GM18909 (cell line): Measurements from ENCODE around the gene OXSR1.
"Not testable (repeated sequence)": the region's sequence is repeated elsewhere in the genome, so short reads cannot be mapped to it uniquely, and the experiment has no call there.

Experiments
- ATAC-seq: cut with Tn5 transposase; IDR thresholded peaks from one replicate; pipeline ENCODE4 v1.9.1; 2021; ENCODE audit warnings: mild to moderate bottlenecking; ENCODE audit not compliant: unreplicated experiment, poor library complexity

The OXSR1 gene

GRCh38 chr3:38141173-38141951, 24.0 kb upstream of the OXSR1 start:
- ATAC-seq = no peak

GRCh38 chr3:38141952-38142273, 23.4 kb upstream of the OXSR1 start:
- no peak for ATAC-seq

DNA sequence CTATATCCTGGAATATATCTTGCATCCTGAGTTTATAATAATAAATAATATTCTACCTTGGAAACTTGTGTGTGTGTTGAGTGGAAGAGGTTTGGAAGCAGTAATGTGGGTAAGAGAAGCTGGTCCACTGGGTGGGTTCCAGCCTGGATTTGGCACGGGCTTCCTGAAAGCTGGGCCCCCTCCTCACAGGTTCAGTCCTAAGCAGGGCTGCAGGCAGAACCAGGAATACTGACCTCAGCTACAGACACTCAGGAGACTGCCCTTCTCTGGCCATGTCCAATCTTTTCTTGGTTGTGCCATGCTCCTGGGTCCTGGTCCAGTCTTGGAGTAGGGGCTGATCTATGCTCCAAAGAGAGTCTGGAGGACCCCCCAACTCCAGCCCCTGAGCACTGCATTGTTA, 22.4 kb upstream of the OXSR1 start:
- no peak for ATAC-seq

DNA sequence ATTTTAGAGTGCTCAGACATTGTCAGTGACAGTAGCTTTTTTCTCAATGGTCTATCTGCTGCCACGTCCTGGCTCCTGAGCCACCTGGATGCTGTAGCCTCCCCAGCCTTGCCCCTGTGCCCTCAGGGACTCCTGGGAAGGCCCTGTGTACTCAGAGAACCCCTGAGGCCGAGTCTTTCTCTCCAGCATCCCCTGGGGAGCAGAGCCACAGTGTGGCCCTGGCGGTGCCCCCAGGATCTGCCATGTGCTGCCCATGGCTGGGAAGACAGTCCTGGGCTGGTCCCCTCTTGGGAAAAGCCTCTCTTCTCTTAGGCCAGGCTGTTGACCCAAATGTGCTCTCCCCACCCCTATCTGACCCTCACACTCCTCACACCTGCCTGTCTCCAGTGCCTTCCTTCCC, 21.8 kb upstream of the OXSR1 start:
- ATAC-seq = no peak

DNA sequence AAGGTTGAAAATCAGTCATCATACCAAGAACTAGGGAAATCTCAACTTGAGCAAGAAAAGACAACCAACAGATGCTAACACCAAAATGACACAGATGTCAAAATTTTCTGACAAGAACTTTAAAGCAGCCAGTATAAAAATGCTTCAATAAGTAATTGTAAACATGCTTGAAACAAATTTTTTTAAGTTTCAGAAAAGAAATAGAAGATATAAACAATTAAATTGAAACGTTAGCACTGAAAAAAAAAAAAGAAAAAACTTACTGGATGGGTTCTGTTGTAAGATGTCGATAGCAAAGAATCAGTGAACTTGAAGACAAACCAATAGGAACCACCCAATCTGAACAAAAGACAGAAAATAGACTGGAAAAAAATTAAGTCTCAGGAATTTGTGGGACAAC, 18.8 kb upstream of the OXSR1 start:
- ATAC-seq = no peak

- no peak for ATAC-seq
Observed at GRCh38 chr3:38147421-38147820, 17.9 kb upstream of the OXSR1 start.

DNA sequence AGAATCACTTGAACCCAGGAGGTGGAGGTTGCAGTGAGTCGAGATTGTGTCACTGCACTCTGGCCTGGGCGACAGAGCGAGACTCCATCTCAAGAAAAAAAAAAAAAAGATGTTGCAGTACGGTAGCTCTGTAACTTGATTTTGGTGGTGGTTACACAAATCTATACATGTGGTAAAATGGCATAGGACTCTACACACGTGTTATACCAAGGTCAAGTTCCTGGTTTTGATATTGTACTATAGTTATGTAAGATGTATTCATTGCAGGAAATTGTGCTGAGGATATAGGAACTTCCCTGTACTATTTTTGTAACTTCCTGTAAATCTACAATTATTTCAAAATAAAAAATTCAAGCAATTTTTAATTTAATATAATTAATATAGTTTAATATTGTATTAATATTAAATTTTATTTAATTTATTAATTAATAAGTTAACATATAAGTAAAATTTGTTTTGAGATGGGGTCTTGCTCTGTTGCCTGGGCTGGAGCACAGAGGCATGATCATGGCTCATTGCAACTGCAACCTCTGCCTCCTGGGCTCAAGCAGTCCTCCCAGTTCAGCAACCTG, 16.9 kb upstream of the OXSR1 start:
- ATAC-seq = no peak

DNA sequence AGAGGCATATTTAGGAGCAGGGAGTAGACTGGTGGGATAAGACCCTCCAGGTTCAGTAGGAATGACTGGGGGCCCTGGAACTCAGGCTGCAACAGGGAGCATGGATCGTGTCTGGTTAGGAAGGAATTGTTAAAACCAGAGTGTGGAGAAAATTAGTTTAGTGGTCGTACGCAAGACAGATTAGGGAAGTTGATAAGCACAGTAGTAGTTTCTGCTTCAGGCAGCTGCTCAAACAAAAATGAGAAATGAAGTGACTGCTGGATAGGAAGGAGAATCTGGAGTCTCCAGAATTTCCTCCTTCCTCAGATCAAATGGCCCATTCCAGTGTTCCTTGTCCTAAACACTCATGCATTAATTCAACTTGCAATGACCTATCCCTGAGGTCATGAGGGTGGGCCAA, 15.6 kb upstream of the OXSR1 start:
- no peak for ATAC-seq

- ATAC-seq = no peak
Observed at GRCh38 chr3:38150780-38151528, 14.4 kb upstream of the OXSR1 start.

DNA sequence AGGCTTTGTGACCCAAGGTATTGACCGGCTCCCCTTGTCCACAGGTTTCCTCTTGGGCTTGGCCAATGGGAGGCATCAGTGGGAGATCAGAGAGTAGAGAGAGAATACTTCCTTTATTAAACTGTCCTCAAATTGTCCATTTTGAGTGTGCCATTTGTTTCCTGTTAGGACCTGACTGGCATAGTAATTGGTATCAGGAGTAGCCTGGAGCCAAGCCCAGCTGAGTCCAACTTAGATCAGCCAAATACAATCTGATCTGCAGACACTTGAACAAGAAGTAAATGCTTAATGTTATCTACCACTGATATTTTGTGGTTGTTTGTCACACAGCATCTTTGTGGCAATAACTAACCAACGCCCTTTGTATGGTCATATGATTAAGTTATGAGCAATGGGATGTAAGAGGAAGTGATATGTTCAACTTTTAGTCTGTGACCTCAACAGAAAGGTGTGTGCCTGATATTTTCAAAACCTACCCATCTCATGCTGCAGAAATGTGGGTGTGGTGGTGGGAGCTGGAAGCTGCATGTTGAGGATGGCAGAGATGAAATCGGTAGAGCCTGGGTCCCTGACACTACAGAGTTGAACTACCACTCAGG, 13.6 kb upstream of the OXSR1 start:
- ATAC-seq = no peak

DNA sequence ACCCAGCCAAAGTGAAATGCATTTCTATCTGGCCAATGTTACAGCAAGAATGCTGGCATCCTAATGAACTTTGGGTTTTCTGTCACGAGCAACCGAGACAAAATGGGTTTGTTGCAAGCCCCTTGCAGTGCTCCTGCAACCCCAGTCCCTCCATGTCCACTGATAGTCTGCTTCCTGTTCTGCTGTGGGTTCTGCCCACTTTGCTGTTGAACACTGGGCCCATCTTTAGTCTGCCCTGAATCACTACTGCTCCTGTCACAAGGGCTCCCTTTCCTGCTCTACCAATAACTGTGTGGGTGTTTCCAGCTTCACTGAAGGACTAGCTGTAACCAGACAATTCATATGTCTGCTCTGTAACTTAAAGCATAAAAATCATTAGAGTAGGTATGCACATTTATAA, 12.7 kb upstream of the OXSR1 start:
- no peak for ATAC-seq

DNA sequence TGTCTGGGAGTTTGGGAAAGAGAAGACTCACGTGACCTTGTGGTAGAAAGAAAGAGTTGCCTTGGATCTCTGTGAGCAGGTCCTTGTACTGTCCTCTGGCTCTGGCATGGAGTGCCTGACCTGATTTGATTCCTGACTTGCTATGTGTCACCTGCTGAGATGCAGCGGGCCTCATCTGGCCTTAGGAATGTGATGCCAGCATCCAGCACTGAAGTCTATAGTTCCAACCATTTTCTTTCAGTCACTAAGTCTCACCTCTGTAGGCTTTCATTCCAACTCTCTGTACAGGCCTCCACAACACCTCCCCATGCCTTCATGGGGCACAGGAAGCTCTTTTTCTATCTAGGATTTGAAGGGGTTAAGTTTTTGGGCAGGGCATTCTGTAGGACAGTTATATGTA, 12.1 kb upstream of the OXSR1 start:
- no peak for ATAC-seq

GRCh38 chr3:38154033-38154494, 11.3 kb upstream of the OXSR1 start:
- ATAC-seq = no peak

DNA sequence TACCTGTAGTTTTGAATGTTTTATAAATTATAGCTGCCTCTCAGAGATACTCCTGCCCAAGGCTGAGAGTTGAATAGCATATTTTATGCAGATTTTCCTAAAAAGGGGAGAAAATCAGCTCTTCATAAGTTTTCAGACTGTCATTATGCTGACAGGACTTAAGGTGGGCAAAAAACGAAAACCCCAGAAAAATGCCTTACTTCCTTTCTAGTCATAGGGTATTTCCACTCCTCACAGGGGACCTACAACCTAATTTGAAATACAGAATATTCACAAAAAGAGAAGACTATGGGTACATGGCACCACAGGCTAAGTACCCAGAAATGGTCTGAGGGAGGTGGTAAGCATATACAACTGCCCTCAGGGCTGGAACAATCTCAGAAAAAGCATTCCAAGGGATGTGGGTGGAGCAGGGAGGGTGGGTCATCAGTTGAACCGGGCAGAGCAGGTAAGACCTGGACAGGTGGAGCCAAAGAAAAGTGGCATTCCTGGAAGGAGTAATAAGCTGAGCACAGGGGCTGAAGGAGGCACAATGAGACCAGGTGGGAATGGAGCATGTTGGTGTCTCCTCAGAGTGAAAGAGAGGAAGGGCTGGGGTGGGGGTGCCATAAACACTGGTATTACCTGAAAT, 10.6 kb upstream of the OXSR1 start:
- no peak for ATAC-seq

DNA sequence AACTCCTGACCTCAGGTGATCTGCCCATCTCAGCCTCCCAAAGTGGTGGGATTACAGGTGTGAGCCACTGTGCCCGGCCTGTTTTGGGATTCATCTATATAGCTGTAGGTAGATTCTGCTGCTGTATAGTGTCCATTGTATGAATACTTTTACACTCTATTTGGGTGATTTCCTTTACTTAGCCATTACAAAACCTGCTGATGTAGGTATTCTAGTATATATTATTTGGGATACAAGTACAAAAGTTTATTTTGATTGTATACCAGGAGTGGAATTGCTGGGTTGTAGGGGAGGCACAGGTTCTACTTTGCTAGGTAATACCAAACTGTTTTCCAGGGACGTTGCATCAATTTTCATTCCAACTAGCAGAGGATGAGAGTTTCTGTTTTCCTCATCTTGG, 9.5 kb upstream of the OXSR1 start:
- ATAC-seq = no peak

DNA sequence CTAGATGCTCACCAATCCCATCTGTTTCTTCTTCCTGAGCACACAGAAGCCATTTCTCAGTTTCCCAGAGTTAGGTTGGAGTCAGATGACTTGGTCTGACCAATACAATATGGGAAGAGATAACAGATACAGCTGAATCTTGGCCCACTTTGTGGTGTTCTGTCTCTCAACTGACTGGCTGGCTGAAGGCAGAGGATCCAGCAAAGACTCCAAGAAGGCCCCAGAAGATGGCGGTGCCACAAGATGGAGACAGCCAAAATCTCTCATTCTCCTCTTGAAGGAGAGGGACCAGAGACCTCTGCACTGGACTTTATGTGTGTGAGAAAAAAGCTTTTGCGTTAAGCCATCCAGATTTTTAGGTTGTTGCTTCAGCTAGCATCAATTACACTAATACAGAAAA, 8.2 kb upstream of the OXSR1 start:
- ATAC-seq = no peak

DNA sequence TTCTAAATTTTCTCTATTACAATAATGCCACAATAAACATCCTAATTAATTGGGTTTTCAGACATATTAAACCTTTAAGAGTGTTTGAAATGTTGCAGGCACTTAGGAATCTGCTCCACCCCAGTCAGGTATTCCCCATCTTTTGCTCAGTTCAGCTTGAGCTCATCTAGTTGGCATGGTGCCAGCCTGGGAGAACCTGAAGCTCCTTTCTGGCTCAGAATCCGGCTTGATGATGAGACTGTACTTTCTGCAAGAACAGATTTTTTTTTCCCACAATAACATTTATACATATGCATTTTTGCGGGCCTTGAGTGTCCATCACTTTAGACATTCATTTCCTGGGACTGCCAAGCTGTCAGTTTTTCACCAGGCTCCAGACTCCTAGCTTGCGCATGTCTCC, 7.7 kb upstream of the OXSR1 start:
- ATAC-seq = no peak

DNA sequence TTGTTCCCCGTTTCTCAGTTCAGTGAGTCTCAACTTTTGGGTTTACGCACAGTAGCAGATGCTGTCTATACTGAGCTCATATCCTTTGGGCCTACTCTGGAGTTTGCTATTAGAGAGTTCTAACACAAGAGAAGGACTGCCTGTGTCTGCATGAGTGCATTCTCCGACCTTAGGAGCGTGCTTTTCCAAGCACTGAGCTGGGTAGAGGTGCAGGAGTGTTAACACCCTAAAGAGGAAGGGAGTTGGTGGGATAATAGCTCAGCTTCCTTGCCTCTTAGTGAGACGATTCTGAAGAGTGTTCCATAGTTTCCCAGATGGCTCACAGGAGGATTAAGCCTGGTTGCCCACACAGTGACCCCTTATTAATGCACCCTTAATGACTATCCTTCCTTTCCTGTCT, 6.9 kb upstream of the OXSR1 start:
- no peak for ATAC-seq

- ATAC-seq = not testable (repeated sequence)
Observed at GRCh38 chr3:38160704-38161103, 4.6 kb upstream of the OXSR1 start.

- ATAC-seq = no peak
Observed at GRCh38 chr3:38163117-38163840, 2.1 kb upstream of the OXSR1 start.
